OCI-LY3 (cell line): ENCODE results near the gene HHAT.

Experiments used
- H2AFZ ChIP-seq: fragments of 200-600, 300-600 bp; shearing (Covaris generic); 2 replicates; pipeline ENCODE4 v1.6.0; 2014; ENCODE audit warnings: antibody characterized with exemption, low read depth, low read length
- H3K27ac ChIP-seq: fragments of 200-600, 300-600 bp; sonication (generic); 2 replicates; pipeline ENCODE4 v1.5.1; 2014; ENCODE audit warnings: mild to moderate bottlenecking, low read length, moderate library complexity, mixed read lengths
- H3K27me3 ChIP-seq: fragments of 200-600, 300-600 bp; sonication (generic); 2 replicates; pipeline ENCODE4 v1.6.1; 2014; ENCODE audit warnings: low read depth, low read length, mixed read lengths
- H3K36me3 ChIP-seq: fragments of 200-600, 300-600 bp; sonication (generic); replicated peaks from 2 replicates; pipeline ENCODE3; 2014; ENCODE audit warnings: low read depth, low read length, mixed read lengths
- H3K4me1 ChIP-seq: fragments of 300-600, 200-600 bp; sonication (generic); 2 replicates; pipeline ENCODE4 v1.6.1; 2014; ENCODE audit warnings: low read length, mixed read lengths
- H3K4me2 ChIP-seq: fragments of 200-600, 300-600 bp; sonication (generic); 2 replicates; pipeline ENCODE4 v1.6.1; 2014; ENCODE audit warnings: low read length, mixed read lengths
- H3K4me3 ChIP-seq: fragments of 300-600, 200-600 bp; sonication (generic); 2 replicates; pipeline ENCODE4 v1.5.1; 2014; ENCODE audit warnings: antibody characterized with exemption, mild to moderate bottlenecking, low read length, moderate library complexity
- H3K79me2 ChIP-seq: fragments of 300-600, 200-600 bp; shearing (Covaris generic); 2 replicates; pipeline ENCODE4 v1.6.1; 2014; ENCODE audit warnings: mild to moderate bottlenecking, low read length, mixed read lengths
- H3K9ac ChIP-seq: fragments of 300-600, 200-600 bp; shearing (Covaris generic); 2 replicates; pipeline ENCODE4 v1.6.0; 2014; ENCODE audit warnings: mild to moderate bottlenecking, low read length, moderate library complexity
- H3K9me3 ChIP-seq: fragments of 200-600, 300-600 bp; shearing (Covaris generic); 2 replicates; pipeline ENCODE4 v1.6.1; 2014; ENCODE audit warnings: low read length, mixed read lengths; ENCODE audit not compliant: insufficient read depth
- H4K20me1 ChIP-seq: fragments of 200-600, 300-600 bp; sonication (generic); 2 replicates; pipeline ENCODE4 v1.6.1; 2016; ENCODE audit warnings: low read length, mixed read lengths; ENCODE audit not compliant: insufficient read depth
- EZH2phosphoT487 ChIP-seq: fragments of 200-600 bp; shearing (Covaris generic); IDR thresholded peaks from 2 replicates; pipeline ENCODE4 v1.6.1; 2018; ENCODE audit warnings: antibody characterized with exemption, mixed run types, low read depth
- TF ChIP-seq, protein P1 (sequence below): fragments of 200-600, 300-600 bp; sonication (generic); IDR thresholded peaks from 2 replicates; pipeline ENCODE4 v1.5.1; 2014; ENCODE audit warnings: antibody characterized with exemption, low read length, low read depth

Gene HHAT

DNA sequence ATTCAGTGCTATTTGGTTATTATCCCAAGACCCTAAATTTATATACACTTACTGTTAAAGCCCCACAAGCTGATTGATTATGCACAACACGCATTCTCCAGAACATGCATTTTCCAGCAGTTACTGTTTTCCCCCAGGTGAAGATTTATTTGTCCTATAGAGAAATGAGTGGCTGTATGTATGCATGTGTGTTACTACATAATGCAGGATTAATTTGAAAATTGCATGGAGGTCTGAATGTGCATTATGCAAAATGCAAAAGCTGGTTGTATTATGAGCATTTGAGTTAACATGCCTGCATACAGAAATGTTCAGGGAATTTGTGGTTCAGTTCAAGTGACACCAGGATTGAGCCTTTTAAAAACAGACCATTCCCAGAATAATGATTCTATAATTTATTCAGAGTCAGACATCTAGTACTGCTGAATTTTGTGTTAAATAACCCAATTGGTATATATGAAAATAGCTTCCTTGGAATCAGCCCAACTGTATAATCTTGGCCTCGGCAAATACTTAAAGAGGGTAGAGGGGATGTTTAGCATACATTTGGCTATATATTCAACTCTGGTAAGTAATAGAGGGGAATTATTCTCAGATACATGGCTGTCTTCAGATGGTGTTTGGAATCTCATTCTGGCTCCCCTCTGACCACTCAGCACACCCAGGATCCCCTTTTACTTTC, 320.0 kb downstream of the HHAT start:
- Histone ChIP-seq H3K4me3 (no peak overlapping the region), H4K20me1 (no peaks in the 10 kb centered on the region), H3K4me2 (no peak overlapping the region), H3K9me3 (no peaks in the 10 kb centered on the region), H3K4me1 (peaks cover 10% of the 10 kb centered on the region), H3K79me2 (no peaks in the 10 kb centered on the region), H3K36me3 (no peaks in the 10 kb centered on the region), H2AFZ (no peak overlapping the region), H3K27me3 (no peaks in the 10 kb centered on the region), H3K9ac (no peak overlapping the region), H3K27ac (no peak overlapping the region)
- TF ChIP-seq, protein P1, sequence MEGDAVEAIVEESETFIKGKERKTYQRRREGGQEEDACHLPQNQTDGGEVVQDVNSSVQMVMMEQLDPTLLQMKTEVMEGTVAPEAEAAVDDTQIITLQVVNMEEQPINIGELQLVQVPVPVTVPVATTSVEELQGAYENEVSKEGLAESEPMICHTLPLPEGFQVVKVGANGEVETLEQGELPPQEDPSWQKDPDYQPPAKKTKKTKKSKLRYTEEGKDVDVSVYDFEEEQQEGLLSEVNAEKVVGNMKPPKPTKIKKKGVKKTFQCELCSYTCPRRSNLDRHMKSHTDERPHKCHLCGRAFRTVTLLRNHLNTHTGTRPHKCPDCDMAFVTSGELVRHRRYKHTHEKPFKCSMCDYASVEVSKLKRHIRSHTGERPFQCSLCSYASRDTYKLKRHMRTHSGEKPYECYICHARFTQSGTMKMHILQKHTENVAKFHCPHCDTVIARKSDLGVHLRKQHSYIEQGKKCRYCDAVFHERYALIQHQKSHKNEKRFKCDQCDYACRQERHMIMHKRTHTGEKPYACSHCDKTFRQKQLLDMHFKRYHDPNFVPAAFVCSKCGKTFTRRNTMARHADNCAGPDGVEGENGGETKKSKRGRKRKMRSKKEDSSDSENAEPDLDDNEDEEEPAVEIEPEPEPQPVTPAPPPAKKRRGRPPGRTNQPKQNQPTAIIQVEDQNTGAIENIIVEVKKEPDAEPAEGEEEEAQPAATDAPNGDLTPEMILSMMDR = no peak
- TF ChIP-seq EZH2phosphoT487 = no peak

GRCh38 chr1:210650403-210650802, 321.7 kb downstream of the HHAT start:
- no peaks in the 10 kb centered on the region for H3K27me3 ChIP-seq
- H3K4me2 ChIP-seq = no peak overlapping the region
- H3K27ac ChIP-seq = no peak overlapping the region
- no peaks in the 10 kb centered on the region for H4K20me1 ChIP-seq
- no peaks in the 10 kb centered on the region for H3K79me2 ChIP-seq
- H3K4me1 ChIP-seq = peaks cover 10% of the 10 kb centered on the region
- H3K9me3 ChIP-seq = no peaks in the 10 kb centered on the region
- TF ChIP-seq EZH2phosphoT487 = no peak
- TF ChIP-seq, protein P1 = no peak
- H3K36me3 ChIP-seq = no peaks in the 10 kb centered on the region
- H3K9ac ChIP-seq = no peak overlapping the region
- H2AFZ ChIP-seq = no peak overlapping the region
- H3K4me3 ChIP-seq = no peak overlapping the region

- TF ChIP-seq, protein P1 = no peak
- TF ChIP-seq EZH2phosphoT487 = no peak
- Histone ChIP-seq H3K4me3 (no peak overlapping the region), H2AFZ (no peak overlapping the region), H3K4me1 (peaks cover 10% of the 10 kb centered on the region), H3K36me3 (no peaks in the 10 kb centered on the region), H3K27me3 (no peaks in the 10 kb centered on the region), H4K20me1 (no peaks in the 10 kb centered on the region), H3K9me3 (no peaks in the 10 kb centered on the region), H3K4me2 (peak overlapping the region; percentile 46), H3K27ac (no peak overlapping the region), H3K9ac (no peak overlapping the region), H3K79me2 (no peaks in the 10 kb centered on the region)
These were observed 323.7 kb downstream of the HHAT start for GRCh38 chr1:210652329-210652954.

DNA sequence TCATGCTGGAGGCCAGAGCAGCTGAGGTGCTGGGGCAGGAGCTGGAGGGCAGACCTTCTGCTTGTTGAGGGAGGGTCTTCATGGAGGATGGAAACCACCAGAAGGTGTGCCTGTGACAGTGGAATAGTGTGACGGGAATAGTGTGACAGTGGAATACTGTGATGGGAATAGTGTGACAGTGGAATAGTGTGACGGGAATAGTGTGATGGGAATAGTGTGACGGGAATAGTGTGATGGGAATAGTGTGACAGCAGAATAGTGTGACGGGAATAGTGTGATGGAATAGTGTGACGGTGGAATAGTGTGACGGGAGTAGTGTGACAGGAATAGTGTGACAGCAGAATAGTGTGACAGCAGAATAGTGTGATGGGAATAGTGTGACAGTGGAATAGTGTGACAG, 325.1 kb downstream of the HHAT start:
- TF ChIP-seq, protein P1 = no peak
- no peak for TF ChIP-seq EZH2phosphoT487
- H3K4me2 ChIP-seq = no peak overlapping the region
- no peak overlapping the region for H2AFZ ChIP-seq
- H3K79me2 ChIP-seq = no peaks in the 10 kb centered on the region
- H3K4me3 ChIP-seq = no peak overlapping the region
- H3K27me3 ChIP-seq = no peaks in the 10 kb centered on the region
- no peaks in the 10 kb centered on the region for H3K9me3 ChIP-seq
- H3K4me1 ChIP-seq = peaks cover 10% of the 10 kb centered on the region
- H3K27ac ChIP-seq = no peak overlapping the region
- no peak overlapping the region for H3K9ac ChIP-seq
- no peaks in the 10 kb centered on the region for H4K20me1 ChIP-seq
- H3K36me3 ChIP-seq = no peaks in the 10 kb centered on the region
